Naive thymus-derived CD8-positive, alpha-beta T cell (primary cell): ENCODE results near the gene FETUB. TPM values are rescaled to one million over a fixed set of nuclear protein-coding genes. Genes with fewer than 3 reads are reported as not detected.
"Not testable (repeated sequence)": the region's sequence is repeated elsewhere in the genome, so short reads cannot be mapped to it uniquely, and the experiment has no call there.

Experiments used
- ATAC-seq, 2 donors: fragments of 150-1000 bp; cut with Tn5 transposase in 1 of 2; sonication (Bioruptor Pico), chemical (Tn5 transposase) in 1 of 2; 1 replicate in 1 of 2; 2 replicates in 1 of 2; pipeline ENCODE4 v1.10.0; 2021; ENCODE audit warnings: mild to moderate bottlenecking in 2 of 2, moderate library complexity in 2 of 2
- POLR2A ChIA-PET: fragments of 350-600 bp; sonication (Branson Sonifier 250); formaldehyde crosslinking; loops from one replicate; lab custom pipeline; 2021; ENCODE audit warnings: antibody characterized with exemption; lab: Charles Lee
- DNase-seq, 10 donors: peaks; one replicate each; pipeline versions ENCODE4 v3.0.0 to v3.0.0-alpha.2; 2020 to 2022
- H3K27ac Mint-ChIP-seq, 10 donors: one replicate each; pipeline ENCODE4 v1.8.0; 2020 to 2022; ENCODE audit warnings: mild to moderate bottlenecking in 10 of 10, mixed read lengths in 10 of 10, moderate library complexity in 4 of 10, inconsistent platforms in 1 of 10
- H3K27me3 Mint-ChIP-seq, 5 donors: one replicate each; pipeline ENCODE4 v1.8.0; 2021 to 2022; ENCODE audit warnings: mixed read lengths in 5 of 5
- H3K36me3 Mint-ChIP-seq, 3 donors: one replicate each; pipeline ENCODE4 v1.8.0; 2020 to 2022; ENCODE audit warnings: mixed read lengths in 3 of 3, mild to moderate bottlenecking in 2 of 3, inconsistent platforms in 1 of 3
- H3K4me1 Mint-ChIP-seq, 4 donors: one replicate each; pipeline ENCODE4 v1.8.0; 2021 to 2022; ENCODE audit warnings: mixed read lengths in 4 of 4
- H3K4me3 Mint-ChIP-seq, 10 donors: one replicate each; pipeline ENCODE4 v1.8.0; 2020 to 2022; ENCODE audit warnings: mild to moderate bottlenecking in 10 of 10, mixed read lengths in 10 of 10, moderate library complexity in 6 of 10, inconsistent platforms in 1 of 10
- H3K9me3 Mint-ChIP-seq, 9 donors: one replicate each; pipeline ENCODE4 v1.8.0; 2020 to 2022; ENCODE audit warnings: mixed read lengths in 9 of 9, mild to moderate bottlenecking in 3 of 9, inconsistent platforms in 1 of 9, moderate library complexity in 1 of 9
- polyA plus RNA-seq, 3 donors: library from polyadenylated mRNA; unstranded; fragments of 300-500 nt; fragmentation: Illumina TruSeq; gene quantifications; one replicate each; pipeline ENCODE4 v1.2.3, GENCODE V29; 2021
- total RNA-seq, 8 experiments: library from RNA in 2 of 8; stranded (reverse) in 2 of 8; gene quantifications; one replicate each; pipeline ENCODE4 v1.2.3 and lab custom pipeline; 2021 to 2026

FETUB gene
- total and polyA plus RNA-seq, 5 experiments from 2014 or later: not detected

DNA sequence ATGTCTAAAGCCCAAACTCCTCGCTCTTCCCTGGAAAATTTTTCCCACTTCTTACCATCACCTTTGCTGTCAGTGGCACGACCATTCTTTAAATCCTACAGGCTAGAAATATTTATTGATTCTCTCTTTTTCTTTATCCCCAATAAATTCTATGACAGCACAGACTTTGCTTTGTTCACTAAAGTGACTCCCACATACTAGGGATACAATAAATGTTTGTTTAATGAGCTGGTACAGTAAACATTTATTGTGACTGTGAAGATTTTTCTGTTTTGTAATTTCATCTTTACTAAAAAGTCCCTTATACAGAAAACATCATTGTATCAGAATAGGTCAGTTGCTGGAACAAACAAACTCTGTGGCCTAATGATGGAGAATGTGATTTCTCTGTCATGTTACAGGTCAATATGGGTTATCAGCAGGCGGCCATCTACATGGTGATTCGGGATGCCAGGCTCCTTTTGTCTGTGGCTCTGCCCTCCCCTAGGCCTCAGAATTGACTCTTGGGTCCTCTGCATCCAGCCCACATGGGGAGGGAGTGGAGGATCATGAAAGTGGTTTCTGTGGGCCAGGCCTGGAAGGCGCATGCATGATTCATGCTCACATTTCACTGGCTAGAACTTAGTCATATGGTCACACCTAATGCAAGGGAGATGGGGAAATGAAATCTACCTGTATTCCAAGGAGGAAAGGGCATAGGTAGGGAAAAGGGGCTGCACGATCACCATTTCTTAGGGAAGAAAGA is 54.3 kb downstream of the FETUB start:
- Mint-ChIP-seq H3K27ac (no peak overlapping the region), H3K4me1 (peaks cover 0 to 6% (median 0%) of the 10 kb centered on the region in 4 donors), H3K36me3 (no peaks in the 10 kb centered on the region), H3K4me3 (no peak overlapping the region), H3K27me3 (peaks cover 4 to 28% (median 13%) of the 10 kb centered on the region in 5 donors), H3K9me3 (no peaks in the 10 kb centered on the region)
- ATAC-seq (no peak), DNase-seq (no peak)
- POLR2A ChIA-PET: no interaction called here

DNA sequence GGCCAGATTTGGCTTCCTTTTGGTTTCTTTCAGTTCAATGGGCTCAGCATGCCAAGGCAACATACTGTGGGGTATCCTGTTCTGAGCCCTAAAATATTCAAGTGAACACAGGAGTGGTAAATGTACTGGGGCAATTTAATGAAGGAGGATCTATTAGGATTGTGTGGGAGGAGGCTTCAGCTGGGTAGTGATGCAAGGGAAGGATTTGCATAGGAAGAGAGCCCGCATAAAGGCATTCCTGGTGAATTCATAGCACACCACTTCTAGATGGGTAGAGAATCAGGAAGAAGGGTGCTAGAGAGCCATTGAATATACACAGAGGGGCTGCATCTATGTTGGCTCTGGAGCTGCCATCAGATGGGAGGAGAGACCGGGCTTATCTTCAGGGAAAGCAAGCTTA is 56.3 kb downstream of the FETUB start:
- Mint-ChIP-seq H3K4me3 (no peak overlapping the region), H3K9me3 (no peaks in the 10 kb centered on the region), H3K27me3 (peaks cover 1 to 20% (median 9%) of the 10 kb centered on the region in 5 donors), H3K36me3 (no peaks in the 10 kb centered on the region), H3K4me1 (peaks cover 0 to 4% (median 0%) of the 10 kb centered on the region in 4 donors), H3K27ac (no peak overlapping the region)
- no peak for ATAC-seq
- DNase-seq: no peak
- POLR2A ChIA-PET: no interaction called here

DNA sequence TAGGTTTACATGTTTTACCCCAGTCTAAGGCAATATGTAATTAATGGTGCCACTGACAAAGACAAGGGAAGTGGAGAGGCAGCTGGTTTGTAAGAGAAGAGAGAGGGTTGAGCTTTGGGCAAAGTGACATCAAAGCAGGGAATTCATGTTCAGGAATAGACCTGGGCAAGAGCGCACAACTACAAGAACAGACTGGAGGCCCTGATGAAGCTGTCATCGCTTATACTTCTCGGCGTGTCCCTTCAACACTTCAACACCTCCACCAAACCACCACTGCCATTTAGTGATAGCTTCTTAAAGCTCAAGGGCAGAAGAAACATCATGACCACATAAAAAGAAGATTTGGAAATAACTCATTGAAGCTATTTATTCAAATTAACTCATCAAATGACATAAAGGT is 57.3 kb downstream of the FETUB start:
- H3K4me1 Mint-ChIP-seq: no peaks in the 10 kb centered on the region
- peaks cover 1 to 16% (median 4%) of the 10 kb centered on the region in 5 donors for H3K27me3 Mint-ChIP-seq
- no peak overlapping the region for H3K4me3 Mint-ChIP-seq
- no peaks in the 10 kb centered on the region for H3K36me3 Mint-ChIP-seq
- no peaks in the 10 kb centered on the region for H3K9me3 Mint-ChIP-seq
- POLR2A ChIA-PET: interaction anchor here (0.6 kb wide), 1 partner anchor 47 kb away, joined by 3 read pairs; no protein-coding TSS in a partner anchor
- ATAC-seq: no peak
- no peak overlapping the region for H3K27ac Mint-ChIP-seq
- DNase-seq: no peak

DNA sequence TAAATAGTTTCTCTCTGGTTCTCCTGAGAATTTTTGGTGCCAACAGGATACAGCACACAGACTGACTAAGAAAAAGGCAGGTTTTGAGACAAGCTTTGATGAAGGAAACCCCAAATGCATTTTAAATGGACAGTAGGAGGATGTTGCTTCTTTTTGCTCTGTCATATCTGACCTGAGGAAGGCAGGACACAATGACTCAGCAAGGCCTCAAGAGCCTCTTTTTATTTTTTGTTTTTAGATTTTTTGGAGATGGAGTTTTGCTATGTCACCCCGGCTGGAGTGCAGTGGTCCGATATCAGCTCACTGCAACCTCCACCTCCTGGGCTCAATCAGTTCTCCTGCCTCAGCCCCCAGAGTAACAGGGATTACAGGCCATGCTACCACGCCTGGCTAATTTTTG is 60.1 kb downstream of the FETUB start:
- Mint-ChIP-seq H3K9me3 (no peaks in the 10 kb centered on the region), H3K4me1 (no peaks in the 10 kb centered on the region), H3K4me3 (no peak overlapping the region), H3K27me3 (peaks cover 4 to 19% (median 13%) of the 10 kb centered on the region in 5 donors), H3K27ac (no peak overlapping the region), H3K36me3 (no peaks in the 10 kb centered on the region)
- ATAC-seq: no peak
- POLR2A ChIA-PET: no interaction called here
- no peak for DNase-seq

DNA sequence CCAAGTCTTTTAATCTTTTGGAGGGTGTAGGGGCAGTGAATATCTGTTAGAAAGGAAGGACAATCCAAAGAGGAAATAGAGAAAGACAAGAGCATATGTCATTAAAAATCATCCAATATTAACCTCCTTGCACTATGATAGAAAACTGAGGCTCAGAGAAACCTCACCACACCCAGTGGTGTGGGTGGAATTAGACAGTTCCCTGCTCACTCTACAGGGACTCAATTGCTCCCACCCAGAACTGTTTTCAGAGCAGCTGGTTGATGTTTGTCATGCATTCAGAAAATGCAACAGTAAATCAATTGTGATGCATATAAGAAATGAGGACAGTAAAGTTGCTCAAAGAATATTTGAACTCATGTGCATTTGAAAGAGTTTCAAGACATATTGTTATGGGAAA is 62.3 kb downstream of the FETUB start:
- H3K36me3 Mint-ChIP-seq, H3K9me3 Mint-ChIP-seq, POLR2A ChIA-PET, ATAC-seq, H3K27ac Mint-ChIP-seq, DNase-seq, H3K4me3 Mint-ChIP-seq: not testable (repeated sequence)
- H3K27me3 Mint-ChIP-seq: peaks cover 13 to 40% (median 22%) of the 10 kb centered on the region in 5 donors
- H3K4me1 Mint-ChIP-seq: peaks cover 6 to 11% (median 10%) of the 10 kb centered on the region in 4 donors

Other genes starting within 250 kb of the FETUB start
- gene CRYGS, start 96.0 kb upstream of the FETUB start, total RNA-seq: 10 to 100 TPM in 1 of 2 experiments, 1 to 10 TPM in 1; 10.0 to 12.1 TPM
- under 1 TPM; 0.24 to 0.43 (median 0.34) TPM for gene CRYGS, start 96.0 kb upstream of the FETUB start, polyA plus RNA-seq
- gene TBCCD1, start 73.1 kb upstream of the FETUB start, total RNA-seq: 10 to 100 TPM; 17.7 to 21.4 TPM
- 10 to 100 TPM; 11.9 to 22.7 (median 12.2) TPM for gene TBCCD1, start 73.1 kb upstream of the FETUB start, polyA plus RNA-seq
- 10 to 100 TPM; 30.0 to 31.7 TPM for gene DNAJB11, start 69.7 kb upstream of the FETUB start, total RNA-seq
- gene DNAJB11, start 69.7 kb upstream of the FETUB start, polyA plus RNA-seq: 10 to 100 TPM; 31.0 to 41.1 (median 31.4) TPM
- not detected for gene AHSG, start 27.3 kb upstream of the FETUB start, total RNA-seq
- not detected for gene AHSG, start 27.3 kb upstream of the FETUB start, polyA plus RNA-seq
- not detected for gene HRG, start 25.6 kb downstream of the FETUB start, total RNA-seq
- not detected for gene HRG, start 25.6 kb downstream of the FETUB start, polyA plus RNA-seq
- not detected for gene KNG1, start 77.0 kb downstream of the FETUB start, total RNA-seq
- under 1 TPM in 1 of 3 donors, not detected in 2; 0.07 TPM for gene KNG1, start 77.0 kb downstream of the FETUB start, polyA plus RNA-seq
- 100 to 1,000 TPM; 671 to 687 TPM for gene EIF4A2, start 143.2 kb downstream of the FETUB start, total RNA-seq
- gene EIF4A2, start 143.2 kb downstream of the FETUB start, polyA plus RNA-seq: 100 to 1,000 TPM; 221 to 293 (median 226) TPM
- 10 to 100 TPM; 19.3 to 25.3 TPM for gene RFC4, start 166.1 kb downstream of the FETUB start, total RNA-seq
- gene RFC4, start 166.1 kb downstream of the FETUB start, polyA plus RNA-seq: 10 to 100 TPM; 19.2 to 22.8 (median 21.4) TPM
- gene ADIPOQ, start 202.3 kb downstream of the FETUB start, total RNA-seq: not detected
- not detected for gene ADIPOQ, start 202.3 kb downstream of the FETUB start, polyA plus RNA-seq